ENCODE measurements around the gene FRZB. TPM values are rescaled to one million over a fixed set of nuclear protein-coding genes. Genes with fewer than 3 reads are reported as not detected.
A peak's percentile ranks its signal among the peaks of the same experiment; 100 is the strongest.
"Not testable (repeated sequence)": the region's sequence is repeated elsewhere in the genome, so short reads cannot be mapped to it uniquely, and the experiment has no call there.

The FRZB gene
- total RNA-seq (2014; rRNA removed; shearing (Covaris generic)) = 0.10 and 0.71 TPM in 2 replicates

- peak; percentile 52 for DNase-seq (ENCODE audit: low read depth)
Measured at GRCh38 chr2:182866461-182867406, at the start of gene FRZB. Gene FRZB (minus strand): TSS chr2:182866637. CDS start chr2:182866552, 85 bp downstream.

- DNase-seq (ENCODE audit: low read depth) = peak; percentile 89
Measured at GRCh38 chr2:182915369-182916326, 49.2 kb upstream of the FRZB start.

- DNase-seq (ENCODE audit: low read depth) = no peak
Measured at GRCh38 chr2:182914852-182915251, 48.4 kb upstream of the FRZB start.

- DNase-seq (ENCODE audit: low read depth) = no peak
Measured at GRCh38 chr2:182913064-182913463, 46.6 kb upstream of the FRZB start.

- DNase-seq (ENCODE audit: low read depth) = no peak
Measured at GRCh38 chr2:182912518-182912915, 46.1 kb upstream of the FRZB start.

GRCh38 chr2:182911813-182912517, 45.5 kb upstream of the FRZB start:
- DNase-seq (ENCODE audit: low read depth) = no peak

GRCh38 chr2:182910965-182911364, 44.5 kb upstream of the FRZB start:
- no peak for DNase-seq (ENCODE audit: low read depth)

GRCh38 chr2:182907081-182907830, 40.8 kb upstream of the FRZB start:
- no peak for DNase-seq (ENCODE audit: low read depth)

- DNase-seq (ENCODE audit: low read depth) = no peak
Measured at GRCh38 chr2:182906454-182906853, 40.0 kb upstream of the FRZB start.

- no peak for DNase-seq (ENCODE audit: low read depth)
Measured at GRCh38 chr2:182904844-182905243, 38.4 kb upstream of the FRZB start.

GRCh38 chr2:182903566-182903965, 37.1 kb upstream of the FRZB start:
- DNase-seq (ENCODE audit: low read depth) = no peak

- DNase-seq (ENCODE audit: low read depth) = no peak
Measured at GRCh38 chr2:182901748-182902147, 35.3 kb upstream of the FRZB start.

GRCh38 chr2:182898718-182899117, 32.3 kb upstream of the FRZB start:
- no peak for DNase-seq (ENCODE audit: low read depth)

GRCh38 chr2:182897137-182897536, 30.7 kb upstream of the FRZB start:
- no peak for DNase-seq (ENCODE audit: low read depth)

GRCh38 chr2:182895798-182896197, 29.4 kb upstream of the FRZB start:
- DNase-seq (ENCODE audit: low read depth) = no peak

GRCh38 chr2:182895169-182895568, 28.7 kb upstream of the FRZB start:
- DNase-seq (ENCODE audit: low read depth) = no peak

GRCh38 chr2:182894174-182894573, 27.7 kb upstream of the FRZB start:
- no peak for DNase-seq (ENCODE audit: low read depth)

- DNase-seq (ENCODE audit: low read depth) = no peak
Measured at GRCh38 chr2:182893666-182894065, 27.2 kb upstream of the FRZB start.

- not testable (repeated sequence) for DNase-seq (ENCODE audit: low read depth)
Measured at GRCh38 chr2:182893035-182893434, 26.6 kb upstream of the FRZB start.

GRCh38 chr2:182891611-182892010, 25.2 kb upstream of the FRZB start:
- no peak for DNase-seq (ENCODE audit: low read depth)

All from M059J (cell line).